ENCODE results near the gene OSBPL10. TPM values are rescaled to one million over a fixed set of nuclear protein-coding genes. Genes with fewer than 3 reads are reported as not detected.
A peak's percentile ranks its signal among the peaks of the same experiment; 100 is the strongest.

Gene OSBPL10
- total and polyA plus RNA-seq, 2 experiments from 2014 or later, result 2.2 to 7.7 TPM

DNA sequence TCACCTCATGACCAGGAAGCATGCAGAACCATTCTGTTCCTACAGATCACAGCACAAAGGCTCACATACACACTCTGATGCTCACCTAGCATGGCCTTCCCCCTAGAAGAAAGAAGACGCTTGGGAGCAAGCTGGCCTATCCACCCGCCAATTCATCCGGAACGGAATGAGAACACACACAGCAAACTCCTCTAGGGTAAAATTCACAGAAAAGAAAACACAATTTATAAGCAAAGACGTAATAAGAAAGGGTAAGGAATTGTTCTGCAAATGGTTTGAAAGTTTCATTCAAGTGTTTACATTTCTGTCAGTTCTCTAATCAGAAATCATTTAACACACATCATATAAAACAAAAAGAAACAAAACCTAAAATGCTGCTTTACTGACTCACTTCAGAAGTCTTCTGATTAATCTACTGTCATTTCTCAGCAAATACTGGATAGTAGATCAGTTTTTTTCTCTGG is 218.1 kb downstream of the OSBPL10 start:
- Histone ChIP-seq H3K36me3 (no peaks in the 10 kb centered on the region), H3K4me3 (no peak overlapping the region), H3K9me3 (ENCODE audit: low read depth) (no peaks in the 10 kb centered on the region), H3K4me1 (ENCODE audit: low read depth) (peaks cover 12% of the 10 kb centered on the region), H3K27ac (no peak overlapping the region), H3K27me3 (no peaks in the 10 kb centered on the region)
- DNase-seq (ENCODE audit: low read depth in 1 of 2, low spot score in 1 of 2), result no peak
- TF ChIP-seq, protein P1, sequence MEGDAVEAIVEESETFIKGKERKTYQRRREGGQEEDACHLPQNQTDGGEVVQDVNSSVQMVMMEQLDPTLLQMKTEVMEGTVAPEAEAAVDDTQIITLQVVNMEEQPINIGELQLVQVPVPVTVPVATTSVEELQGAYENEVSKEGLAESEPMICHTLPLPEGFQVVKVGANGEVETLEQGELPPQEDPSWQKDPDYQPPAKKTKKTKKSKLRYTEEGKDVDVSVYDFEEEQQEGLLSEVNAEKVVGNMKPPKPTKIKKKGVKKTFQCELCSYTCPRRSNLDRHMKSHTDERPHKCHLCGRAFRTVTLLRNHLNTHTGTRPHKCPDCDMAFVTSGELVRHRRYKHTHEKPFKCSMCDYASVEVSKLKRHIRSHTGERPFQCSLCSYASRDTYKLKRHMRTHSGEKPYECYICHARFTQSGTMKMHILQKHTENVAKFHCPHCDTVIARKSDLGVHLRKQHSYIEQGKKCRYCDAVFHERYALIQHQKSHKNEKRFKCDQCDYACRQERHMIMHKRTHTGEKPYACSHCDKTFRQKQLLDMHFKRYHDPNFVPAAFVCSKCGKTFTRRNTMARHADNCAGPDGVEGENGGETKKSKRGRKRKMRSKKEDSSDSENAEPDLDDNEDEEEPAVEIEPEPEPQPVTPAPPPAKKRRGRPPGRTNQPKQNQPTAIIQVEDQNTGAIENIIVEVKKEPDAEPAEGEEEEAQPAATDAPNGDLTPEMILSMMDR (IDR thresholded peaks at IDR 0.05; ENCODE audit: low read depth, low read length), result no peak

DNA sequence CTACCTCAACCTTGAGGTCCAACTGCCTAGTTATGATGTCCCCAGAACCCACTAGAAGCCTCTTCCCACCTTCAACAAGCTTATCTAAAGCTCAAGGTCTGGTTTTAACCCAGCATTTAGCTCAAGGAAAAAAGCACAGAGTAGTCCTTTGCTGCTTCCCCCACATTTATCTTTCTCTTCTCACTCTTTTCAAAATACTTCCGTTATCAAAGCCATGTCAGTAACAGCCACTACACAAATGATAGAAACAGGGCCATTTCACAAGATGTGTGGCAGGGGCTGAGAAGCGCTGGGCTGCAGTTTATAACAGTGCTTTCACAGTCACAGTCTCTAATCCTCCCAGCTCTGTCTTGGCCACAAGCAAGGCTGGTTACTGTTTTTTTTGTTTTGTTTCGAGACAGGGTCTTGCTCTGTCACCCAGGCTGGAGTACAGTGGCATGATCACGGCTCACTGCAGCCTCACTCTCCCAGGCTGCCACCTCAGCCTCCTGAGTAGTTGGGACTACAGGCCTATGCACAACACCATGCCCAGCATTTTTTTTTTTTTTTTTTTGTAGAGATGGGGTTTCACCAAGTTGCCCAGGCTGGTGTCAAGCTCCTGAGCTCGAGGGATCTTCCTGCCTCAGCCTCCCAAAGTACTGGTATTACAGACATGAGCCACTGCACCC is 218.8 kb downstream of the OSBPL10 start:
- TF ChIP-seq, protein P1 (IDR thresholded peaks at IDR 0.05; ENCODE audit: low read depth, low read length), result no peak
- Histone ChIP-seq H3K27me3 (no peaks in the 10 kb centered on the region), H3K4me3 (no peak overlapping the region), H3K4me1 (ENCODE audit: low read depth) (peaks cover 12% of the 10 kb centered on the region), H3K27ac (peak overlapping the region; percentile 54), H3K36me3 (no peaks in the 10 kb centered on the region), H3K9me3 (ENCODE audit: low read depth) (no peaks in the 10 kb centered on the region)
- peak in 1 of 2 donors; percentile 89 for DNase-seq (ENCODE audit: low read depth in 1 of 2, low spot score in 1 of 2)

DNA sequence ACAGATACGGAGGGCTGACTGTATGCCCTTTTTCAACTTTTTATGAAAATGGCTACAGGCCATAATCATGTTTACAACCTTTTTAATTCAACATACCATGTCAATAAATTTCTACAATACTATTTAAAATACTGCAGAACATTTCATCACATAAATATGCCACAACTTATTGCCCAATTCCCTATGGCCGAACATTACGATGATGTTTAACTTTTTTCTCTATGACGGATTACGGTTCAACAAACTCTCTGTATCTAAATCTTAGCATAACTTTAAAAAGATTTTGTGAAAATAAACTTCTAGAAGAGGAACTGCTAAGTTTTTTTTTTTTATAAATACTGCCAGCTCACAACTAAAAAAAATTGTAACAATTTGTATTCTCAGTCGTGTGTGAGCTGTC is 220.4 kb downstream of the OSBPL10 start:
- no peaks in the 10 kb centered on the region for H3K36me3 ChIP-seq
- H3K27ac ChIP-seq, result no peak overlapping the region
- H3K4me3 ChIP-seq, result no peak overlapping the region
- no peak for DNase-seq (ENCODE audit: low read depth in 1 of 2, low spot score in 1 of 2)
- no peaks in the 10 kb centered on the region for H3K9me3 ChIP-seq (ENCODE audit: low read depth)
- peaks cover 12% of the 10 kb centered on the region for H3K4me1 ChIP-seq (ENCODE audit: low read depth)
- TF ChIP-seq, protein P1 (IDR thresholded peaks at IDR 0.05; ENCODE audit: low read depth, low read length), result no peak
- no peaks in the 10 kb centered on the region for H3K27me3 ChIP-seq

- no peaks in the 10 kb centered on the region for H3K36me3 ChIP-seq
Measured at GRCh38 chr3:31758322-31758965, 222.6 kb downstream of the OSBPL10 start.

DNA sequence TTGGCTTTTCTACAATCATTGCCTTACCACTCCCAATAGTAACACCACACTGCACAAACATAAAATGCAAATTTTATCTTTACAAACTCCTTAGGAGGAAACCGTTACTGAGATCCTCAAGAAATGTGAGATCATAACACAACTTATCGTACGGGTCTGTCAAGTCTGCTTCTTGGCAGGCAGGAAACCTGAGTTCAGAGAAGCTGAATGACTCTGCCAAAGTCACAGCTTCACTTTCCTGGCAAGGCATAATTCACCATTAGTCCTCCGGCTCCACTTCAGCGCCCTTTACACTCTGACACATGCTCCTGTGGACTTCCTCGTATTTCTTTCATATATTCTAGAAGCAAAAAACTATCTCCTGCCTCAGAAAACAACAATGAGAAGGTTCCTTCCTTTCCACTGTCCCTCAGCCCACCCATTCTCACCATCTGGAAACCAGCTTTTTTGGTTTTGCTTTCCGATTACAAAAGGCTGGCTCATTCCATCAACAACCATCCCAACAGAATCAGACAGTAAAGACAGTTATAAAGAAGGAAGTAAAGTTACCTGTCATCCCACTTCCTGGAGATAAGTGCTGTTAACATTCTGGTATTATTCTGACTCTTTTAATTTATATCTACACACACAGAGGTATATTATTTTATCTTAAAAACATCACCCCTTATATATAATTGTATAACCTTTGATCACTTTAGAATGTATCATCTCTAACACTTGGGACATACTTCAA is 225.0 kb downstream of the OSBPL10 start:
- TF ChIP-seq, protein P1 (IDR thresholded peaks at IDR 0.05; ENCODE audit: low read depth, low read length), result no peak
- Histone ChIP-seq H3K27ac (no peak overlapping the region), H3K9me3 (ENCODE audit: low read depth) (no peaks in the 10 kb centered on the region), H3K4me3 (no peak overlapping the region), H3K27me3 (no peaks in the 10 kb centered on the region), H3K4me1 (ENCODE audit: low read depth) (peaks cover 11% of the 10 kb centered on the region), H3K36me3 (no peaks in the 10 kb centered on the region)
- DNase-seq (ENCODE audit: low read depth in 1 of 2, low spot score in 1 of 2), result peak in 1 of 2 donors; percentile 8

More at GRCh38 chr3:31758322-31758965, 222.6 kb downstream of the OSBPL10 start:
- H3K9me3 ChIP-seq (ENCODE audit: low read depth), result no peaks in the 10 kb centered on the region
- peaks cover 11% of the 10 kb centered on the region for H3K4me1 ChIP-seq (ENCODE audit: low read depth)
- H3K27ac ChIP-seq, result no peak overlapping the region
- DNase-seq (ENCODE audit: low read depth in 1 of 2, low spot score in 1 of 2), result no peak
- no peak overlapping the region for H3K4me3 ChIP-seq
- no peaks in the 10 kb centered on the region for H3K27me3 ChIP-seq
- TF ChIP-seq, protein P1 (IDR thresholded peaks at IDR 0.05; ENCODE audit: low read depth, low read length), result no peak

Measured in cardiac muscle cell (in vitro differentiated cells and primary cell).